Measurements from ENCODE around the gene ADCY5.
"Not testable (repeated sequence)": the region's sequence is repeated elsewhere in the genome, so short reads cannot be mapped to it uniquely, and the experiment has no call there.

The ADCY5 gene

DNA sequence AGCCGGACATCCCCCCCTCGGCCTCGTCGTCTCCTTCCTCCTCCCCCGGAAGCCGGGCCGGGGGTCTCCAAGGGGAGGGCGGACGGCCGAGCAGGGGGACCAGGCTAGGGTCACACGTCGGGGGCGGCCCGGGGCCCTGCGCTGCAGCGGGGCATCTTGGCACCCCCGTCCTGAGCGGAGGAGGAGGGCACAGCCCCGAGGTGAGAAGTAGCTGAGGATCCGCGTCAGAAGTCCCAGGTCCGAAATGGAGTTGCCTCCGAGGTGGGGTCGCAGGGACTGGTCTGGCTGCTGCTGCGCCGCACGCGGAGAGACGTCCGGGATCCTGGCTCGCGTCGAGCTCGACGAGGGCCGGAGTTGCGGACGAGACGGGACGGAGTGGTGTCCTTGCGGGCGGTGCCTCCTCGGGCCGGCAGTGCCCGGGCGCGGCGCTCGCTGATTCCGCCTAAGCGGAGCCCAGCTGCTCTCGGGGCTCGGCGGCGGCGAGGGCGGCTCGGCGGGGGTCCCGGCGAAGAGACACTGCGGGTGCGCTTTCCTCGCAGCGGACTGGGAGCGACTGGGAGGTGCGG lies at the start of gene ADCY5:
Gene ADCY5 (minus strand): TSS at position 555 of the 566 bp plus-strand sequence. CDS start 545 bp downstream, at position 10.
- peak; percentile 54 for DNase-seq

DNA sequence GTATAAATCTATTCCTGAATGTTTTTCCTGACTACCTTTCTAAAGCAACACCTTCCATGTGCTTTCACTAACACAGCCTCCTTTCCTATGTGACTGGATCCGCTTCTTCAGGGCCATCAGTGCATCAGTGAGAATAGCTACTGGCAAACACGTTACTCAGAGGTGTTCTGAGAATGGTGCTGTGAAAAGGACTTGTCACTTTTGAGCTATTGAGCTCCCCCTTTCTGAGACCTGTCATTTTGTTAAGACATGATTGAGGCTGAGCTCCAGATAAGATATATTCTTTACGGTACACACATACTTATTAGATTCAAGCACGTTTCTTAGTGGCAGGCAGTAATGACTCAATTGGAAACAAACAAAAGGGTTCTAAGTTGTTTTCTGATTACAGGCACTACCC lies 45.0 kb upstream of the ADCY5 start:
- DNase-seq: no peak

DNA sequence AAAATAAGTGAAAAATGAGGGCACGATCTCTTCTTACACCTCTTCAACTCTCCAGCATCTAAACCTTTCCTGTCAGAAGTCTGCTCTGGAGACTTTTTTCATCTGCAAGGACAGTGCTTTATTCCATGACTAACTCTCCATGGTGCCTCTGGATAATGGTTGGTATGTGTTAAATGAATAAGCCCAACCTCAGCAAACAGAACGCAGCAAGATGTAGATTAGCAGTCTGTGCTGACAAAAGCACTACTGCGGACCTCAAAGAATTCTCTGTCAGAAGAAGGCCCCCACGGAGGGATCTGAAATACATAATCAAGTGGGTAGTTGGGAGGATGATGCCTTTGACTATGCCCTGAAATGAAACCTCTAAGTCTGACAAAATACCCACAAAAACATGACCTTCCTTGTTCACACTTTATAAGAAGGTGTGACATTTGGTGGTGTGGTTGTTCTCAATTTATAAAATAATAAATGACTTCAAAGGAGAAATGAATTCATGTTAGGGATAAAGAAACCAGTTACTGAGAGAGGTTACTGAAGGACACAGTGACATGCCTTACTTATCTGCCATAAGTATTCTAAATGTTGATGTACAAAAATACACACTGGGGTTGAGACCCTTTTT lies 43.2 kb upstream of the ADCY5 start:
- DNase-seq: no peak

DNA sequence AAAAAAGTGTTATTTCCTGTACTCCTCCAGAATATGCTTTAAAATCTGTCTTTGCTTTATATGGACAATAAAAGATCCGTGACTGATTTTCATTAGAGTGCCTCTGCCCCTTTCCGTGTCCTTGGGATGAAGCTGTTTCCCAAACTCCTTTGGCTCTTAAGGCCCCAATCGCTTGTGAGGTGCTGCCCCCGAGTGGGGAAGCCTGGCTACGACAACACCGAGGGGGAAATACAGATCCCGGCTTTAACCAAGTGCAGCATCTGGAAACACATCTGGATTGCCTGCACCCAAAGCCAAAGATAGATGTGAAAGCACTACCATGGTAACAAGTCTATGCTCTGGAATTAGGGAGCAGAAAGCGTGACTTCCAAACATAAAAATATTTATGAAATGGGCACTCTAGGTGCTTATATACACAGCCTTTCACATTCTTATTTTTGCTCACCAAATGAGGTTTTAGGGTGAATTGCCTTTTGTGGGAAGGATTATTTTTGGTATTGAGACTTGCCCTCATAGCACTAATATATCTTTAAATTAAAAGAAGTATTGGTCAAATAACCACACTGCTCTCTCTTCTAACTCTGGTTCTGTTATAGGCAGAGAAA lies 40.6 kb upstream of the ADCY5 start:
- peak; percentile 86 for DNase-seq

DNA sequence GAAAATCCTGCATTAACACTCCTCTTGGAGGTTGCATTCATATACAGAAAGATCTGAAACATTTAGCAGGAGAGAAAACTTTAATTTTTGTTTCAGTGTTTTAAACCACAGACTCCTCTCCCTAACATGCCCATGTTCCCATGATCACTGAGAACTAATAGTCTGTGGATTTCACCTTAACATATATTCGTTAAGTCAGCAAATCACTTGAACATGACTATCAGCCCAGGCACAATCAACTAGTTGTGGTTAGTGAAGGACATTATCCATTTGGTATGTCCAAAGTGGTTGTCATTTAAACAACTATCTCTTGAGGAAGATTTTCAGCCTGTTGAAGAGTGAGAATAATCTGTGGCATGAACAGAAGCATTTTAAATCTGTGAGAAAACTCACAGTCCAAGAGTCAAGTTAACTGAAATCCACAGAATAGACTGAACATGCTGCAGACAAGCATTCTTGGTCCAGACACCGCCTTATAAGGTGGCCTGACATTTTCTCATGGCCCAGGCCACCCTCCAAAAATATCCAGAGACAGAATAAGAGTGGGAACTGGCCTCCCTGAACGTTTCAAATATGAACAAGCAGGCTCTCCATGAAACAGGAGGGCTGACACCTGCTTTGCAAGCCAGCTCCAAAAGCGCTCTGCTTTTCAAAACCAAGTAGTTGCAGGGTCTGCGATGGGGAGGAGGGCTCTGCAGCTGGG lies 39.9 kb upstream of the ADCY5 start:
- no peak for DNase-seq

DNA sequence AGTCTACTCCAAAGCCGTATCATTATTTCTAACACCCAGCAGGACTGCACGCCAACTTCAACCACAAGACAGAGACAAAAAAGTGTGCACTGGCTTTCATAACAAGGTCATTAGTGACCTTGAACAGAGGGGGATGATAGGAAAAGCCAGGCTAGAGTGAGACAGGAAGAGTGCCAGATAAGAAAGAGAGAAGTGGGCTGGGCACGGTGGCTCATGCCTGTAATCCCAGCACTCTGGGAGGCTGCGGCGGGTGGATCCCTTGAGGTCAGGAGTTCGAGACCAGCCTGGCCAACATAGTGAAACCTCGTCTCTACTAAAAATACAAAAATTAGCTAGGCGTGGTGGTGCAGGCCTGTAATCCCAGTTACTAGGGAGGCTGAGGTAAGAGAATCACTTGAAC lies 38.2 kb upstream of the ADCY5 start:
- DNase-seq: not testable (repeated sequence)

DNA sequence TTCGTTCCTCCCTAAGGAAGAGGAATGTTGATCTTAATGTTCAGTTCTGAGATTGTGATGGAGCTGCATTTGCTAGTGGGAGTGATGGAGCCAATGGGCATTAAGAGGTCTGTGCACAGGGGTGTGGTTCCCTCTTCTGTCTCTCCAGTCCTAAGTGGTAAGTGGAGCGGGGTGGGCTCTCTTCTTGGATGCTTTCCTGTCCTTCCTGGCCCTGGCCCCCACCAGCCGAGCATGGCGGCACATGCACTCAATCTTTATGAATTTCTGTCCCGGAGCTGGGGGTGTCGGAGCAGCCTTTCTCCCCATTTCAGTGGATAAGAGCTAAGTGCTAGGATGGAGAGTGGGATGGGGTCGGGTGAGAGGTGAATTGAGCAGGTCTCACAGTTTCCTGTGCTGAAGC lies 37.6 kb upstream of the ADCY5 start:
- DNase-seq: no peak

DNA sequence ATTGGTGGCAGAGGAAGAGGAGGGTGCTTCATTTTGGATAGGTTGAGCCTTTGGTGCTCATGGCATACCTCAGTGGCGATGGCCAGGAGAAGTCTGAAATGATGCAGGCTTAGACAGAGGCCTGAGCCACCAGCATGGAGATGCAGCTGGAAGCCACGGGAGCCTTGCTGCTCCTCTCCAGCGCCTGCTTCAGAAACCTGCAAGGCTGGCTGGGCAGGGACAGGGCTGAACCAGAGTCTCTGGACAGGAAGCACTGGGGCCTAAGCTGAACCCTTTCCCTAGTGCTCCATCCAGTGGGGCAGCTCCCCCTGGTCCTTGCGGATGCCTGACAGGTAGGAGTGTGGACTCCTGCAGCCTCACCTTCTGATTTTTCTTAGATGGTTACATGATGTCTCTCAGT lies 36.7 kb upstream of the ADCY5 start:
- DNase-seq: no peak

DNA sequence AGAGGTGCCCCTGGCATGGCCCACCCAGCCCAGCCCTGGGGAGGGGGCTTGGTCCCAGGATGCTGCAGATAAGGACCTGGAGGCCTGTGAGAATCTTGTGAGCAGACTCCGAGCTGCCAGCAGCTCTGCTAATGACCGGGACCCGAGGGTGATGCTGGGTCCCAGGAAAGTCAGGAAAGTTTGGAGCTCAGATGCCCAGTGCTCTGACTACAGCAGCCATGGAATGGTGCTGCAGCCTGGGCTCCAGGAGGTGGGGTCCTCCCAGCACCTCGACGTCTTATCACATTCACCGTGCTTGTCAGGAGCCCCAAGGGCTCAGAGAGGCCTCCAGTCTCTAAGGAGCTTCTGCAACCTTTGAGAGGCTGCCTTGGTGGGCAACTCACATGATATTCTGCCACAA lies 34.3 kb upstream of the ADCY5 start:
- no peak for DNase-seq

DNA sequence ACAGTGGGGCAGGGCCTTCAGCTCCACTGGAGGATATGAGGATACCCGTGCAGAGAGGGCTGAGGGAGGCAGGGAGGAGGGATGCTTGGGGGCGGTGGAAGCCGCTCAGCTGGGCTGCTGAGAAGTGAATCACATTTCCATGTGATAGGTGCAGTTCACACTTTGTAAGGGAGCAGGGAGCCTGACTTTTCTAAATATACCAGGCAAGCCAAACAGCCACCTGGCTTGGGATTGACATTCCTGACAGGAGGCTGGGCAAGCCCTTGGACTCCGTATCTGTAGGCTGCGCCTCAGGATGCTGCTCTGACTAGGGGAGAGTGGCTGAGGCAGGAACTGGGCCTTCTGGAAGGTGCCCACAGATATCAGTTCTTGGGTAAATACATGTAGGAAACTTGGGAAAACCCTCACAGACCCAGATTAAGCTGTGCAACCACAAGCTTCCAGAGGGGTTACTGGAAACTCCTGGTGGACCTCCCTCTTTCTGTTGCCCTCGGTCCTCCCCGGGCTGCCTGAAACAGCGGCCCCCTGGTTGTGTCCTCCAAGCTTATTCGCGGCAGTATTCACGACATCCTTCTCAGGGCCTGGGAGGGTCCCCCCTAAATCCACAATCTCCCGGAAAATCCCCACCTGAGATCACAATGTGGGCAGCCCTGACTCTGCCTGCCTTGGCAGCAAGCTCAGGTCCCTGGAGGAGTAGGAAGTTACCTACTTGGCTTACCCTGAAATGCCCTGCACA lies 33.0 kb upstream of the ADCY5 start:
- no peak for DNase-seq

DNA sequence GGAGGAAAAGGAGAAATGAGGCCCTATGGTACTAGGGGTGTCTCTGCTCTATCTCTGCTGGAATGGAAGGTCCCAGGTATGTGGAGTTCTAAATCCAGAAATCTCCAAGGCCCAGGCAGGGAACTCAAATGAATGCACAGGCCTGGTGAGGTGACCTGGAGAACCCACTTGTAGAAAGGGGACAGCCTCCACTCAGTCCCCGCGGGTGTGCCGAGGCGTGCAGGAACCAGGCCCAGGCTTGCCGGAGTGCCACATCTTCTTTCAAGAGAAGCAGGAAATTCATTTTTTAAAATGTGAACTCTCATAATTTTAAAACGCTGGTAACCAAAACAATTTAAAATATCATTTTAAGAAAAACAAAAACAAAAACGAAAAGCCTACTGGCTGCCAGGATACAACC lies 32.2 kb upstream of the ADCY5 start:
- DNase-seq: no peak

DNA sequence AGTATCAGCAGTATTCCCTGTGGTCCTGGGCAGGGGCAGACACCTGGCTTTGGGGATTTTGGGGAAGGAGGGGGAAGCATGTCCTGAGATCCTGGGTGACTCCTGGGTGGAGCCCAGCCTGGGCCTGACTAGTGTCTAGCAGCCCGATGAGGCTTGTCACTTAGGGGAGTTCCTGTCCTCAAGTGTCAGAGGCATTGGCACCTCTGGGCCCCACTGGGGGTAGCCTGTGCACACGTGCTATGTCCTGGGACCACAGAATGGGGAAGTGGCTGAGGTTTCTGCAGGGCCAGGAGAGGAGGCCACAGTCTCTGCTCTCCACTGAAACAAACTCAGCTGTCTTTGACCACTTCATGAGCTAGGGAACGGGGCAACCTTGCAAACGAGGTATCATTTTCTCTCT lies 31.5 kb upstream of the ADCY5 start:
- no peak for DNase-seq

DNA sequence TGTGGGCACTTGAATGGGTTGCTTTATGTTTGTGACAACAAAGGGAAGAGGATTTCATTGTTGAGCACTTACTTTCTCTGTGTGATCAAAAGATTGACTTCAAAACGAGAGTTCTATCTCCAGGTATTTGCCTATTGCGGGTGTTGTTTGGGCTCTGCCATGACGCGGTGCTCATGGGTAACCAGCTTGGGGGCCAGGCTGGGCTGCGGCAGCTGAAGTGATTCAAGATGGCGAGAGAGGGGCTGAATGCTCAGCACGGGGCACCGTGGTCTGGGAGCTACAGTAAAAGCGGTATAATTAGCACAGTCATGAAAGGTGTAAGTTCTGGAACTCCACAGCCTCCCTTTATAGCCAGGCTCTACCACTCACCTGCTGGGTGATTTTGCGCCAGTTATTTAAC lies 31.0 kb upstream of the ADCY5 start:
- DNase-seq: no peak

DNA sequence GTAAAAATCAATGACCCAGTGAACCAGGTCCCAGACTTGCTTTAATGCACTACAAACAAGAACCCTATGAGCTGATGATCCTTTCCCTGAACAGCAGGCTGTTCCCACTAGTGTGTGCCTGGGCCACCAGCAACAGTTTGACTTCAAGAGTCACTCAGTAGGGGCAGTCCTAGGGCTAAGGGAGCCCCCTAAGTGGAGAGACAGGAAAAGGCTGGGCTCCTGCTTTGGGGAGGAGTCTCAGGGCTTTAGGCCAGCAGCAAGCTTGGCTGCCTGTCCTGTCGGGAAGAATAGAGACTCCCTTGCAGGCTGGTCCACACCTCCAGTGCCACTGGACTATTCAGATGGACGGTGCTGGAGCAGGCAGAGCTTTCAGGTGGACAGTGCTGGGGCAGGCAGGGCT lies 29.4 kb upstream of the ADCY5 start:
- DNase-seq: no peak

DNA sequence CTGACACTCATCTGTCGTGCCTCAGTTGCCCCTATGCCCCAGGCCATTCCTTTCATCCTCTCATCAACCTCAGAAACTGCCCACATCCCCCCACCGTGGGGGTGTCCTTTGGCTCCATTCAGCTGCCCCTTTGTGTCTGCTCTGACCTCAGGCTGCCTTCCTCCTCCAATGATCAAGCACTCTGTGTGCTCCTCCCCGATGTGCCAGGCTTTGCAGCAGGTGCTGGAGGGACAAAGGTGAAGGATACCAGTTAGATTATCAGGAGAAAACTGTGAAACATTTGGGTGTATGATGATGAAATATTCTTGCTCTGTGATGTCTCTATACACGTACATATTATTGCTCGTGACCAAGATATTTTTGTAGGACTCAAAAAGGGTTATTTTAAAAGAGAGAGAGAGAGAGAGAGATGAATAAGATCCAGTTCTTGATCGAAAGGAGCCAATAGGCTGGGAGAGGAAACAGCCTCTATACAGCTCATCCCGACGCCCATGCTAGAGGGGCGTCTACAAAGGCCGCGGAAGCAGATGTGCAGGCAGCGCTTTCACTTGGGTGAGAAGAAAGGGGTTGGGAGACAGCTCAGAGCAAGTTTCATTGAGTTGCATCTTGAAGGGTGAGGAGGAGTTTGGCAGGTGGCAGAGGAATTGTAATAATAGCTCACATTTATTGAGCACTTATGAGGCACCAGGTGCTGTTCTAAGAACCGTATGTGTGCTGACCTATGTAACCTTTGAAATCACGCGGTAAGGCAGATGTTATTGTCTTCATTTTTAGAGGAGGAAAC lies 28.3 kb upstream of the ADCY5 start:
- DNase-seq: no peak

DNA sequence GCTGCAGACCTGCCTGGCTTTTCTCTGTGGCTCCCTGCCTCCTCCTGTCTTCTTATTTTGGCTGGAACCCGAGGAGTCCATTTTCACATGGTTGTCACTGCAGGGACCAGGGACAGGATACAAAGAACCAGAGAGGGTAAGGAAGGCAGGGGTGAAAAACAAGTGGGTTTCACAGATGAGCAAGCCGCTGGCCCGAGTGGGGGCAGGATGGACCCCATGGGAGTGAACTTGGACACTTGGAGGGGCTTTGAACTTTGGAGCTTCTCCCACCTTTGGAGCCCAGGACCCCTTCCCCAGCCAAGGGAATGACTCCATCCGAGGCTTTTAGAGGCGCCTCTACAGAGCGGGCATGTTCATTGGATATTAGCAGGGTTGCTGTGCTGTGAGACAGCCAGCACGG lies 26.9 kb upstream of the ADCY5 start:
- no peak for DNase-seq

DNA sequence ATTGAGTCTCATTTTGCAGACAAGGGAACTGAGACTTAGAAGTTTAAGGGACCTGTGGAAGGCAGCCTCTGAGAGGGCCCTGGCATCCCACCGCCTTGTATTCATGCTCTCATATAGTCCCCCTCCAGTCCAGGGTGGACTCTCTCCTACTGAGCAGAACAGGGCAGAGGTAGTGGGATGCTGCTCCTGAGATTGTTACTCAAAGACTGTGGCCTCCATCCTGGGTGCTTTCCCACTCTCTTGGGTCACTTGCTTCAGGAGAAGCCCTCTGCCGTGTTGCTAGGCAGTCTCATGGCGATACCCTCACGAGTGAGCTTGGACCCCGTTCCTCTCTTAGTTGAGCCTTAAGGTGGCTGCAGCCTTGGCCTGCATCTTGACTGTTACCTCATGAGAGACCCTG lies 22.2 kb upstream of the ADCY5 start:
- DNase-seq: no peak

DNA sequence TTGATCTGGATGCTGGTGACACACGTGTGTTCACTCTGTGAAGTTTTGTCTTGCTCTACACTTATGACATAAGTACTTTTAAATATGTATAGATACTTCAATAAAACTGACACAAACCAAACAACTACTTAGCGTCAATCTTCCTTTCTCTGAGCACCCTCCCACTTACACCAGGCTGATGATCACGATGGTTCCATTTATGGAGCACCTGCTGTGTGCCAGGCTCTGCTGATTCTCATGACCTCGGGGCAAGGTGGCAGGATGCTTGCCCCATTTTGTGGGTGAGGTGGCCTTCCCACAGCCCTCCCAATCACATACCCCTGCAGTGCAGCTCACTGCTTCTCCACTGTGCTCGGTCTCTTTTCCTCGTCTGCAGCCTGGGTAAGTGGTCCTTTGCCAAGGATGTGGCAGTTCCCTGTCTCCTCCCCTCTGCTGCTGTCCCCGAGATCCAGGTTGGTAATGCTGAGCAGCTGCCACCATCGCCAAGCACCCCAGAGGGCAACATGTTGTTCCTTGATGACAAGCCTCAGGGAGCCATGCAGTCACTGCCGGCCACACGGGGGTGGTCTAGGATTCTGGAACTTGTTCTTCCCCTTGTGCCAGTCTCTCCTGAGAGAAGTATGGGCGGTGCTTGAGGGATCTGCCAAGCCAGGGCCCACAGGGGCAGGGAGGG lies 20.6 kb upstream of the ADCY5 start:
- DNase-seq: no peak

DNA sequence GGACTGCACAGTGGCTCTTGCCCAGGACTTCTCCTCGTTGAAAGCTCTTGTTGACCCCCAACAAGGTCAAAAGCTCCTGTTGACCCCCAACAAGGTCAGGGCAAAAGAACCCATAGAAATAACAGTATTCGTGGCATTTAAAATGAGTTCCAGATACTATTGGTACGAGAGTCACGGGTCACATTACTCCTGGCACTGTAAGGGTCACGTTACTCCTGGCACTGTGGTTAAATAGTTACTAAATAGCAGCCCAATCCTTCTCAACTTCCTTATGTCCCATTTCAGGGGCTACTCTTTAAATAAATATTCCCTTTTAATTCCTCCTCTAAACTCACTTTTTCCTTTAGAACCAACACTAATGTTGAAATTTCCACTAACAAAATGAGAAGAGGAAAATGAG lies 18.2 kb upstream of the ADCY5 start:
- no peak for DNase-seq

DNA sequence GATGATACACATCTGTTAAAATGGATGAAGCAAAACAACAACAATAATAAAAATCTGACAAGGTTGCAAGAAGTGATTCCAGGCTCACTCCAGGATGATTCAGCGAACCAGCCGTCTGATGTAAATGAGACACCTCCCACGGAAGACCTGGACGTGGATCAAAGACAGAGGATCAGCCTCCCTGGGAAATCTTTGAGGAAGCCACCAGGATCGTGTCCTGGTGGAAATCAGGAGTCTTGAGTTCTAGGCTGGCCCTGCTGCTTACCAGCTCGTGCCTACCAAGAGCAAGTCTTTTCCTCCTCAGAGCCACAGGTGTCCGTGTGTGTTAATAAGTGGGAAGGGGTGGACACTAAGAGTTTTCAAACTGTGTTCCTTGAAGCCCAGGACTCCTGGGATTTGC lies 15.3 kb upstream of the ADCY5 start:
- no peak for DNase-seq

DNA sequence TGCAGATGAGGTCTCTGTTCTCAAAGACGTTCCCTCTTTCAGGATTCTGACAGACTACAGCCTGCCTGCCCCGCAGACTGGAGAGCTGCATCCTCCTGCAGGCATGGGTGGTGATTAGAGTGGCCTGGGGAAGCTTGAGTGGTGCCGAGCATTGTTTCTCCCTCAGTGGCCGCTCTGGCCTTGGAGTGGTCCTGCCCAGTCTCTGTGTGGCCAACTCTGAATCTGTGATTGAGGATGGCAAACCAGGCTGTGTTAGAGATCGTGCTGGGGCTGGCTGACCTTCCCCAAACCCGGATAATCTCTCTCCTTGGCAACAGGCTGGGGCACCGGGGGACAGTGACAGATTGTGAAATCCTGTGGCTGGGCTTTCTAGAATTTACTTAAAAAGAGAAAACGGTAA lies 11.0 kb upstream of the ADCY5 start:
- no peak for DNase-seq

DNA sequence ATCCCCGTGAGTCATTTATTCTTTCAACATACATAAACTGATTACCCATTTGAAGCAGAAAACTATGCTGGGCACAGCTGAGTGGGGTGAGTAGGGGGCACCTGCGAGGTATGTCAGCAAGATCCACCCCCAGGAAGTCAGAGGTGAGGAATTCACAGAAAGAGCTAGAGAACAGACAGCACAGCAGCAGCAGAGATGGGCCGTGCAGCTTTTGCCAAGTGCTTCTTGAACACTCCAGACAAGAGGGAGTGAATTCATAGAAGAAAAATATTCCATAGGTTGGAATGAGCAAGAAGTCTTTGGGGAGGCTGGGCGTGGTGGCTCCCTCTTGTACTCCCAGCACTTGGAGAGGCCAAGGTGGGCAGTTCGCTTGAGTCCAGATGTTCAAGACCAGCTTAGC lies 9.4 kb upstream of the ADCY5 start:
- DNase-seq: no peak
